Stimulated activated CD4-positive, alpha-beta T cell treated with anti-CD3 and anti-CD28 coated beads, TNF-alpha, amount 100 ng/mL, for 48 hours (primary cell): ENCODE measurements around the gene STK39.

Source experiments
- DNase-seq, 3 donors: peaks; one replicate each; pipeline ENCODE4 v3.0.0-alpha.2; 2020; ENCODE audit warnings: low read depth in 3 of 3

The STK39 gene

DNA sequence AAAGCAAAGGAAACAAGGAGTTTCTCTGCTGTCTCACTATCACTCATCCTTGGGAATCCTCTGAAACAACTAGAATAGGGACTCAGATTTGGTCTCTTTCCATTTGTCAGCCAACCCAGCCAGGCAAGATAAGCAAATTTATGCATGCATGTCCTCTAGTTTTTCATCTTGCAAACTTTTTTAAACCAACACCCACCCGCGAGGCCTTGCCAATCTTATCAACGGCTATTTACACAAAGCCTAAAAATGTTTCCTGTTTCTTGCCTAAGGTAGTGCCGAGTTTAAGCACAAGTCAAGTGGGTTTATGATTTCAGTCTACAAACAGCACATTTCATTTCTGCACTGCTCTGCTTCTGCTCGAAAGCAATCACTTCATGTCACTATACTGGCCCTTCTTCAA lies 240.9 kb downstream of the STK39 start:
- no peak for DNase-seq

DNA sequence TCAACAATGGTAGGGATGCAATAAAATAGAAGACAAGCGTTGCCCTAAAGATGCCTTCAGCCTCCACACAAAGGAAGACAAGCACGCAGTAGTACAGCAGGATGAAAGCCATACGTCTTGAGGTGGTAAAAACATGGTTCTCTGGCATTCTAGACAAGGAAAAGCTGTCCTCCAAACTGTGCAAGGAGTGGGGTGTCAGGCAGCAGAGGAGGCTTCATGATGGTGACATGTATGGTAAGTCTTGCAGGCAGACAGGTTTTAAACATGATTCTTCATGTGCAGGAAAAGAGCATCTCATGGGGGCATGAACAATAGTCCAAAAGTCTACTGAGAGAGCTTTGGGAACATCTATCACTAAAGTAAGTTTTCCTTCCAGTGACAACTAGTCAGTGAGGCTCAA lies 241.8 kb downstream of the STK39 start:
- no peak for DNase-seq

DNA sequence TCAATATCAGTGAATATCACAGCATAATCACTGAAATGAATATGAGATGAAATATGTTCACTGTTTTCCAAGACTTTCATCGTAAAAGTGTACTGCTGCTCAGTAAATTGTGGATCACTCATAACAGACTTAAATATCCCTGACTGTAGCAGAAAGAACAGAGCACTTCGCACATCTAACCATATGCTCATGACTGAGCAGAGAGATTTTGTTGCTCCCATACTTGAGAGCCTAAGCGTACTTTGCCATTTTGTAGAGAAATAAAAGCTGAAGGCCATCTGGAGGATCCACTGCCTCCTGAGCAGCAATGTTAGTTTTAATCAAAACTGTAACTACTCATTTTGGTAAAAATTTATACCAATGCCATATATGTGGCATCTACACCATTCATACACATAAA lies 243.5 kb downstream of the STK39 start:
- DNase-seq: no peak

DNA sequence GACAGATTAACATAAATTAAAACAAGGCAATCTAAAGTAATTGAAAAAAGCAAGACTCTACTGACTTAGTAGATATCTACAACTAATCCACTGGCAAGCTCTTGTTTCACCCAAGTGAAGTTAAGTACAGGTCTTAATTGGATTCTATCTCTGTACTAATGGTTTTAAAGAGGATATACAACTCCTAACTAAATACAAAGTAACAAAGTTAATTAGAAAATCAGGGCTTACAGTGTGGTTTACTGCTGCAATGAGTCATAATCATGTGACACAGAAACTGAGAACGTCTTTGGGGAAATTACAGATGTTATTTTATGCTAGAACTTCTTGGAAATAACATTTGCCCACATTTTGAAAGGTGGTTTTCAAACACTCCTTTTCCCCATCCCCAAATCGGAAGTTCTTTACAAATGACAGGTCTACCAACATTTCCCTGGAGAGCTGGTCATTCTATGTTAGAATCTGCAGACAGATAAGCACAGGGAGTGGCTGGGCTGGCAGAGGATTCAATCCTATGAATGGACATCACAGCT lies 245.3 kb downstream of the STK39 start:
- no peak for DNase-seq

DNA sequence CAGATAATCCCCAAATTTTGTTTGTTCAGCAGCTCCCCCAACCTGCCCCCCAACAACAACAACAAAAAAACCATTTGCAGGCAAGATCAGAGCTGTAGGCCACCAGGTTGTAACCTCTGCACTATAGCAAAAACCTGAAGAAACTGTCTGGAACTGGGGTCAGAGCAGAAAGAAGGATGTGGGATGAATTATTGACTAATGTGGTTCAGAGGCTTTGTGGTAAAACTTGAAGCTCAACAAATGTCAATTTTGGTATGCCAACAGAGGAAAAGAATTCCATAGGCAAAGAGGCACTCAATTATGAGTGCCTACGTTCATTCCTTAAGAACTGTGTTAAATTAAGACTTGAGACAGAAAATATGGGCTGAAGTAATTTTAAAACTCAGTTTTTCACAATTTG lies 255.1 kb downstream of the STK39 start:
- DNase-seq: no peak

DNA sequence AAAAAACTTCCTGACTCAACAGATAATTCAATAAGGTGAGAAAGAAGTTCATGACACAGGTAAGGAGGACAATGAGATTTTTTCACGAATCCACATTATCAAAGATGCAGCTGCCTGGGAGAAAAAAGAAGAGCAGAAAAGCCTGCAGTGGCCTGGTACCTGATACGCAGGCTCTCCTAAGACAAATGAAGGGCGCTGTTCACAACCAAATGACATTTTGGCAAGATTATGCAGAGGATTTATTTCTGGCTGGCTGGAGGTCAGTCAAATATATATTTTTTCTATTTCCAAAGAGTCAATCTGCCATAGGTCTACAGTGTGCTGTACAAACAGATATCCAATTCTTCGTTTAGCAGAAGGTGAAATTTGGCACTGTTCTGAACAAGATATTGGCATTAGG lies 257.3 kb downstream of the STK39 start:
- DNase-seq: no peak

DNA sequence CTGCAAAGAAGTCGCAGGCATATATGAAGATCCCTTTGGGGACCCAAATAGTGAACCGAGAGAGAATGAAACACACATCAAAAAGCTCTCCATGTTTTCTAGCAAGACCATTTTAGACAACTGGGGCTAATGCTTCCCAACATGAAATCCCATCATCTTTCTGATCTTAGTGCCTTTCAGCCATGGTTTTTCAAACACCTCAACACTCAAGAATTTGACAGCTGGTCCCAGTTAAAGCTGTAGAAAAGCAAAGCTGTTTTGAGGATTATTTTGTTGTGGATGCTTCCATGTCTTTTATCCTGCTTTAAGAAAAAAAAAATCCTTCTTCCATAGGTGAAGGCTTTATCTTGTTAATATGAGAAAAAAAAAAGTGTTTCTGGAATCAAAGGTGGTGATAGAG lies 259.1 kb downstream of the STK39 start:
- no peak for DNase-seq

DNA sequence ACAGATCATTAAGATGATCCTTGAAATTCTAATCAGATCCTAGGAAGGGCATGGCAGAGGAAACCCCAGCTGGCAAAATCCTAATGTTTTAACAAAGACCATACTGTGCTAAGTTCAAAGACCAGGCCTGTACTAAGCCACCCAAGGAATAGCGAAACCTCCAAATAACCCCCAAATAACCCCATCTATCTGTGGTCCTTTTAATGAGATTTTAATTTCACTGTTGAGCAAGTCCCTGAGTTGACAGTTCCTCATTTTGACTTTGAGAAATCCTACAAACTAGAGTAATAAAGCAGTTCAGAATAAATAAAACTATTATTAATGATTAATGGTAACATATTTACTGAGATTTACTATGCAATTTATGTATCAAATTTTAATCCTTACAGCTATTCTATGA lies 259.8 kb downstream of the STK39 start:
- DNase-seq: no peak

DNA sequence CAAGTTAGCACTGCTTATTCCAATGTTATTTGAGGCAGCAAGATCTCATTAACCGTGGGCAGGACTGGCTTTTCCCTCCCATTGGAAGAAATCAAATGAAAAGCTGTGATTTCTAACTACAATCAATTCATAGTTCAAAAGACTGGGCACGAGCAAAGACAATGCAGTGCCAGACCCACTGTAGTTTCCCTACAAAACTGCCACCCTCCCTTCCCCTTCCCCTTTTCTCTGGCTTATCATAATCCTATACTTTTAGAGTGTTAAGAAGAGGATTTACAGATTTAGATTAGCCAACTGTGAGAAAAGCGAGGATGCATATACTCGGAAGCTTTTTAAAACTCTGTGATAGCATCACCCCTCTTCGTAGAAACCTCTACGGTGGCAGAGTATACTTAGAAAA lies 260.4 kb downstream of the STK39 start:
- no peak for DNase-seq

DNA sequence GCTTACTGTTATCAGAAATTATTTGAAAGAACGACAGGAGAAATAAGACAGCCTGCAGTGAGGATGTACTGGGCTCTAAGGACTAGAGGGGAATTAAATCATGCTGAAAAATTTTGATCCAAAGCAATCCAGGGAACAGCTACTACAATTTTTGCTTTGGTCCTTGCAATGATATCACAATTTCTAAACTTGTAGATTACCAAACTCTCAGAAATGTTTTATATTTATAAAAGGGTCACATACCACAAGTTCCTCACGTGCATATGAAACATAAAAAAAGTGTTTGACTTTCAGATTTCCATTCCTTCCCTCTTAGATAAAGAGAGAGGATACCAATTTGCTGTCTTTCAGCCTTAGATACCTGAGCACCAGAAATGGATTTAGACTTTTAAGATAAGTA lies 261.2 kb downstream of the STK39 start:
- DNase-seq: no peak

DNA sequence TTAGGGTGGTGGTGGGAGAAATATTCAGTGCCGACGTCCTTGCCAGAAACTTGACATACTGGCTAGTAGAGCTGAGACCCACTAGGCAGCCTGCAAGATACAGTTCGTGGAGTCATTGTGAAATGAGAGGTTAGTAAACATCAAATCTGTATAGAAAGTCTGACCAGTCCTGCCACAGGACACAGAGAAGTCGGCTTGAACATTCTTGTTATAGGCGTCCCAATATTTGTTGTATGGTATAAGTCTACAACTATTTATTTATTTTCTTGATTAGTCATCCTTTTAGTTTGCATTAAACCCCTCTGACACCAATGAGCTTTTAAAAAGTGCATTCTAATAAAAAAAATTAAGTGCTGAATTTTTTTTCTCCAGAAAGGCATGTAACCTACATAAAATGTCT lies 265.4 kb downstream of the STK39 start:
- no peak for DNase-seq

DNA sequence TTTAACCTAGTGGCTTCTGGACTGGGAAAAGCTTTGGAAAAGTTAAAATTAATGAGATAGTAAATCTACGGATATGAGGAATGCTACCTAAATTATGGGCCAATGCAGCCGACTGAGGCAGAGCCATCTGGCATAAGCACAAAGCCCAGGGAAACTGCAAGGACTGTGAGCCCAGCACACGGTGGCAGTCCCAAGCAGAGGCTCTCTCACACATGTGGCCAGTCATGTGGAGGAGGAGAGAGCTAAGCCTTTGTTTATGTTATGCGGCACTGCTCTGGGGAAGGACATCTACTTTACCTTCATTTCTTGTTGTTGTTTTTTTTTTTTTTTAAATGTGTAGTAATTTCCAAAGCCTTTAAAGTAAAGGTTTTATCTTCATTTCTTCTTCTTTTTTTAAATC lies 267.0 kb downstream of the STK39 start:
- DNase-seq: no peak

DNA sequence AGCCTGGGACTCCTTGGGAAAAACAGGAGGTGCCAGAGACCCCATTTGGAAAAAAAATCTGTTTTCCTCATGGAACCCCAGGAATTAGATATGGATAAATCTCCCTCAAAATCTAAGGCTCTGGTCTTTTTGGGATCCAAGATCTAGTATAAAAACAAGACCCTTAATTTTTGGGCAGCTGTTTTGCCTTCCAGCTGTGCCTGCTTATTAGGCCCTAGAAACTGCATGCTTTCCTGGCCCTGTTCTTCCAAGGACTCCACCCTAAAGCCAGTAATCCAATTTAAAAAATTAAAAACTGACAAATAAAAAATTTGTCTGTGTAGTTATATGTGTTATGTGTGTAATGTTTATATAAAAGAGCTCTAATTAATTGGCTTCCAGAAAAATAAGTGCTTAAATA lies 274.6 kb downstream of the STK39 start:
- no peak for DNase-seq

DNA sequence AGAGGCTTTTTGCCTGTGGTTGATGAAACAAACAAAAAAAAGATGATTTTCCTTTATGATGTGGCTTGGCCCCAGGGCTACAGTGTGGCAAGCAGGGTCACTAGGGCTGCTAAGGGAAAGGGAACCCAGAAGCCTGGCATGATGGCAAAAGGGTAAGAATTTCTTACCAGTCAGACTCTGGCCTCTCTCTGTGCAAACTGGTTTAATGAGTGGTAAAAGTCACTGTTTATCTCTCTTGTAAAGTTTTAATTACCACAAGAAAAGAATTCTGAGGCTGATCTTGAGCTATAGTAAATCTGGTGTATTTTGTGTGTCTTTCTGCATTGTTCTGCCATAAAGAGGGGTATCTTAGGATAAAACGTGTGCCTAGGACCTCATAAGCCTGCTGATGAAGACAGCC lies 275.4 kb downstream of the STK39 start:
- no peak for DNase-seq

DNA sequence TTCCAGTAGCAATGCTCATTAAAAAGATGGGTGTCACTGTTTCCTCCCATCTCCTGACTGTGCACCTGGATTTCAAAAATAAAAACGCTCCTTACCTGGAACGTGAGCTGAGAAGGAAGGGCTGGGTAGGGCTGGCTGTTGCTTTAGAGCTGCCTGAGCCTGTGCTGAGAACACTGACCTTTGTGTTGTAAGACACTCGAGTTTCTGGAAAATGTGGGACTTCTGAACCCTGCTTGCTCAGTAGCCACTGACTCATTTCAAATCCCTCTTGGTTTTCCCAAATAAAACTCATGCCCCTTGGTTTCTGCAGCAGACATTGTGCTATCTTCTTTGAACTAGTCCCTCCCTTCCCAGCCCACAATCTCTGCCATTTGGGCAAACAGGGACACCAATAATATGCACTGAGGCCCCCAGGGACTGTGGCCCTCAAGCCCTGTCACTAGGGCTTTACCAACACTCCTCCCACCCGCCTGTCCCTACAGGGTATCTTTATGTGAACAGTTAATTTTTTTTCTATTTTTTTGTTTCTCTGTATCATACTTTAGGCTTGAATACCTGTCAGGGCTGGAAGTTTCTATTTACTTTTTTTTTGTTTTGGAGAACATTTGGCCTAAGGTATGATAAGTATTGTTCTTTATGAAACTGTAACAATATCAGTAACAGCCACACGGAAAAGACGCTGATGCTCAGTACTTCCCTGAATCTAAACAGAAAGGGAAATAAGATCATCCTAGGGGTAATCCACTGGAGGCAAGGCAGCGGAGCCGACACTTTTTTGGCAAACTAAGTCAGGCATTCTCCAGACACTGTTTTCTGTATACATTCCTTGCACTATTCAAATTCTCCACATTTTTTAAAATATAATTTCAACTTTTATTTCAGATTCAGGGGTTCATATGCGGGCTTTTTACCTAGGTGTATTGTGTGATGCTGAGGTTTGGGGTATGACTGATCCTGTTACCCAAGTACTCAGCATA lies 280.2 kb downstream of the STK39 start:
- no peak for DNase-seq

DNA sequence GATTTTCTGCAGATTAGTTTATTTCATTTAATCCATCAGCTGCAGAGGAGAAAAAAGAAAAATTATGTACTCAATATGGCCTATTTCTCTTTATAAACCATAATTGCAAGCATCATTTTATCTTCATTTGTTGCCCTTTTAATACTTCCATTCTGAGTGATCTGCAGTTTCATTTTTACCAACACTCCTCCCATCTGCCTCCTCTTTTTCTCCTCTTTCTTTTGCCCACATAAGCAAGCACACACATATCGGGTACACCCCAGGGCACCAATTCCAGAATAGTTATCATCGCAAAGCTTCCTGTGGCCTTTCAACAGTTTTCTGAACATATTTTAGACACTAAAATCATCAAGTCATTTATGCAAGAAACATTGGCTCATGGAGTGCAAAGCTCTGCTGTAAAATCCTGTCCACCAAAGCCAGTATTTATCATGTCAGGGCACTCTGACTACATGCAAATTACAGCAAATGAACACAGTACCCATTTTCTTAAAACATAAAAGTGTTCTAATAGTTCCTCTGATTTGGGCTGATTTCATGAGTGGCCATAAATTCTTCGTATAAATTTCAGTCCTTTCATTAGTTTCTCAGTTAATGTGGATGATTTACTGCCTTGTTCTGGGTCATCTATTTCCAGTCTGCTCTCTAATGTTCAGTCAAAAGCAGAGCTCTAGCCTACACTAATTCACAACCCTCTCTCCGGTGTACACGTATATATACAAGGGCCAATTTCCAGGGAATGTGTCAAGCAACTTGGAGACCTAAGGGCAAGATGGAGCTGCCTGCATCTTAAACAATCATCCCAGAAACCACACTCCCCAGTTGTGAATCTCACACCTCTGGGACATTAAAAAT lies 281.3 kb downstream of the STK39 start:
- no peak for DNase-seq

DNA sequence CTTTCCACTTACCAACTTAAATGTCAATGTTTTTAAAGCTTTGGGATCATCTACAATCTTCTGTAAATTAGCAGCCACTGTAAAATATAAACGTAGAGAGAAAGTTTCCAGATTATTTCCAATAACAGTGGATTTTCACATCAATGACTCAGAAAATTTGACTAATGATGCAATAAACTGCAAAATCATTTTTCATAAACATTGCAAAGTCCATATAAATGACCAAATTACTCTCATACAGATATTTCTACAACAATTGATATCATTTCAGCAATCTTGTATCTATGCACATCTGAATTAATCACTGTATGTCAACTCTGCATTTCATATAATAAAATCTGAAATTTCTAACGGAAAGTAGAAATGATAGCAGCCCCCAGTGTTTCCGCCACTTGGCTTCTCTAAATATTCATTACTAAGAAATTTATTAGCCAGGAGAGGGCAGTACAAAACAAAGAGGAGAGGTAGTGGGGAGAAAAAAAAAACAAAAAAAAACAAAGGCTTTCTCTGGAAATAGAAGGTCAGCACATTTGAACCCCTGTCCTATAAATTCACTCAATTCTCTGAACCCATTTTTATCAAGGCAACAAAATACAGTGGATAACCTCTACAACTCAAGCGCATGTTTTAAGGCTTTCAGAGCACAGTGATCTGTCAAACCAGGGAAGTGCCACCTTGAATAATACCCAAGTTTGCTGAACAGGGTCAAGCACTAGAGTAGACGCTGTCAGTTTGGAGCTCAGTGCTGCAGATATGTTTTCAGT lies 282.6 kb downstream of the STK39 start:
- DNase-seq: no peak

DNA sequence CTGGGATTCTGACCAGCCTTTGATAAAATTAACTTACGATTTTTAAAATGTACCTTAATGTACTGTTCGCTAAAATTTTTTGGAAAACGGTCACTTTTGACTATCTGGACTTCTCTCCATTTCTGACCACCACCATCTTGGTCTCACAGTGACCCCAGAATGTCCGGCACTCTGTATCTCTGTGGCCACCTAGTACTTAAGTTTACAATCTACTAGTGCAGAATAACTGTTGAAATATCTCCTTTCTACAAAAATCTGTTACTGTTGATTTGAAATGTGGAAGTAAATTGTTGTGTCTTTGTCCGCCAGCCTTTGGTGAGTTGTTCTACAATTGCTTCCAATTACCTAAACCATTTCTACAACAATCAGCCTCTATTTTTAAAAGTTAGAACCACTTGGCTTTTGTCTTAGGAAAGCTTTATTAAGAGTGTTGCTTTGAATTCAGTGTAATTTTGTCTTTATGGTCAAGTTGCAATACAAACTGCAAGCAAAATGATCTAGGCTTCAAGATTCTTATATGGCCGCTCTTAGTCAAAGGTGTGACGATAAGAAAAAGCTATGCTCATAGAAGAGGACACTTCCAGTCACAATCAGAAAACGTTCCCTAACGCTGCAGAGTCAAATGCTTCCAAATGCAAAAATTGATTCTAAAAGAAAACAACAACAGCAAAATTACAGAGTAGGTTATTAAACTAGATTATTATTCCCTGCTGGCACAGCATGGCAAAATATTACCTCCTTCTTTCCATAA lies 283.3 kb downstream of the STK39 start:
- no peak for DNase-seq

DNA sequence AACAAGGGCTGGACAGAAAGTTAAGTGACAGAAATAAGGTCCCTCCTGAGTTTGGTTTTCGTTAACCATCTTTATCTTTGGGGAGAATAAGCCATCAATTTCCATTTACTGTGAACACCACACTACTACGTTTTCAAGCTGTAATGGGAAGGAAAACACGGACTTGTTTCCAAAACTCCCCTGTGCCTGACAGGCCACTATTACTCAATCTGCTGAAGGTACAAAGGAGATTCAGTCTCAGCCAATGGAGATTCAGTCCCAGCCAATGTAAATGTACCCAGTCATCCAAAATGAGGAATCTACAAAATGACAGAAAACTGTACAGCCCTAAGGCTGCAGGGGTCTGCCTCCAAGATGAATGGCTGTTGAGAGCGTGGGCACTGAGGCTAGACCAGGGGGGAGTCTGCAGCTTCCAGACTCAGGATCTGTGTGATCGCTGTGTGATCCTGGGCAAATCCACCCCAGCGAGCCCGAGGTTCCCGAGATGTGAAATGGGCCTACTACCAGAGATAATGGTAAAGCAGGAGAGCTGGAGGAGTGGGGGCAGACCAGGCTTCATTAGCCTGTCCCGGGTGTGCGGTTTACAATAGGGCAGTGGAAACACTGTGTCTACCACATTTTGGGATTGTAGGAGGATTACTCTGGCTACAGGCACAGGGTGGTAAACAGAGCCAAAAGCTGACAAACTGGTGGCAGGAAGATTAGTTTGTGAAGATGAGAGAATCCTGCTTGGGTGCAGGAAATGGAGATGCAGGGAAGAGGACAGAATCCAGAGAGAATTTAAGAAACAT lies 284.8 kb downstream of the STK39 start:
- no peak for DNase-seq

DNA sequence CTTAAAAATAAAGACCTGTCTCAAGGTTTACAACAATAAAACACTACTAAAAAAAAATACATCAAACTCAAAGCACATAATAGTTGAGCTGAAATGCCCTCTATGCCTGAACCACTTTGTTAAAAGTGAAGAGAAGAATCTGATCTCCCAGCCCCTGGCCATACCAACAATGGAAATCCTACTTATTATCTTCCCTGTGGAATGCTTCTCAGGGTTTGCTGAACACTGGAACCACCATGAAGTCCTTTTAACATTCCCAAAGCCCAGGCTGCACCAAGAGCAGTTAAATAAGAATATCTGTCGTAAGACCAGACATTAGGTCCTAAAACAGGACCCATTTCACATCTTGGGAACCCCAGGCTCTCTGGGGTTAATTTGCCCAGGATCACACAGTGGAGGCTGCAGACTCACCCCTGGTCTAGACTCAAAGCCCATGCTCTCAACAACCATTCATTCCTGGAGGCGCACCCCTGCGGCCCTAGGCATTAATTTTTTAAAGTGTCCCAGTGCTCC lies 285.8 kb downstream of the STK39 start:
- DNase-seq: no peak
